HepG2 (cell line): Measurements from ENCODE around the gene PKMYT1. TPM values are rescaled to one million over a fixed set of nuclear protein-coding genes. Genes with fewer than 3 reads are reported as not detected.

Experiments used
- CBX1 ChIP-seq: IDR thresholded peaks from one replicate; pipeline ENCODE4 v1.6.1; 2016; ENCODE audit warnings: antibody characterized with exemption, low read depth
- CREB3 ChIP-seq: sonication (generic); formaldehyde crosslinking; IDR thresholded peaks from 2 replicates; pipeline ENCODE4 v1.5.0; 2020; ENCODE audit warnings: missing genetic modification reagents
- ERF ChIP-seq: IDR thresholded peaks from 2 replicates; pipeline ENCODE4 v1.6.1; 2018; ENCODE audit warnings: missing biosample characterization, missing genetic modification reagents
- FIP1L1 ChIP-seq: fragments of 200-400 bp; formaldehyde crosslinking; IDR thresholded peaks from 2 replicates; pipeline ENCODE4 v1.6.1; 2018; ENCODE audit warnings: low read depth, mild to moderate bottlenecking, low read length, moderate library complexity, borderline replicate concordance; ENCODE audit not compliant: insufficient read depth
- FOXJ3 ChIP-seq: sonication (generic); formaldehyde crosslinking; IDR thresholded peaks from 2 replicates; pipeline ENCODE4 v1.4.0; 2020; ENCODE audit warnings: missing genetic modification reagents, mild to moderate bottlenecking, borderline replicate concordance
- GABPB1 ChIP-seq: IDR thresholded peaks from 2 replicates; pipeline ENCODE4 v1.6.1; 2016; ENCODE audit warnings: mild to moderate bottlenecking, missing genetic modification reagents, moderate library complexity, missing compliant biosample characterization
- GMEB1 ChIP-seq: sonication (generic); formaldehyde crosslinking; IDR thresholded peaks from 2 replicates; pipeline ENCODE4 v1.5.1; 2020; ENCODE audit warnings: missing genetic modification reagents, mild to moderate bottlenecking, borderline replicate concordance
- HHEX ChIP-seq: IDR thresholded peaks from 2 replicates; pipeline ENCODE4 v1.6.1; 2016; ENCODE audit warnings: control low read depth
- KDM5B ChIP-seq: sonication (generic); formaldehyde crosslinking; IDR thresholded peaks from 2 replicates; pipeline ENCODE4 v1.4.0; 2020; ENCODE audit warnings: missing genetic modification reagents, mild to moderate bottlenecking, borderline replicate concordance
- KMT2B ChIP-seq: IDR thresholded peaks from 2 replicates; pipeline ENCODE4 v1.6.1; 2016; ENCODE audit warnings: missing genetic modification reagents, missing compliant biosample characterization
- NFYB ChIP-seq: sonication (generic); formaldehyde crosslinking; IDR thresholded peaks from 2 replicates; pipeline ENCODE4 v1.4.0; 2020; ENCODE audit warnings: missing genetic modification reagents
- RORA ChIP-seq: sonication (generic); formaldehyde crosslinking; IDR thresholded peaks from 2 replicates; pipeline ENCODE4 v1.5.0; 2020; ENCODE audit warnings: mild to moderate bottlenecking, missing genetic modification reagents, moderate library complexity
- SETDB1 ChIP-seq: sonication (generic); formaldehyde crosslinking; IDR thresholded peaks from 2 replicates; pipeline ENCODE4 v1.5.1; 2020; ENCODE audit warnings: missing genetic modification reagents, mild to moderate bottlenecking, borderline replicate concordance
- SKI ChIP-seq: fragments of 450-650 bp; IDR thresholded peaks from one replicate; pipeline ENCODE4 v1.6.1; 2018; ENCODE audit warnings: mild to moderate bottlenecking; ENCODE audit not compliant: partially characterized antibody
- SMC3 ChIP-seq: IDR thresholded peaks from 2 replicates; pipeline ENCODE4 v1.6.1; 2011; ENCODE audit warnings: low read length, improper control_type of control experiment
- SPEN ChIP-seq: sonication (generic); formaldehyde crosslinking; IDR thresholded peaks from 2 replicates; pipeline ENCODE4 v1.5.1; 2020; ENCODE audit warnings: low read depth, mild to moderate bottlenecking, missing genetic modification reagents
- TBX2 ChIP-seq: sonication (generic); formaldehyde crosslinking; IDR thresholded peaks from 2 replicates; pipeline ENCODE4 v1.5.0; 2020; ENCODE audit warnings: missing genetic modification reagents, mild to moderate bottlenecking, borderline replicate concordance
- ZBTB38 ChIP-seq: sonication (generic); formaldehyde crosslinking; IDR thresholded peaks from 2 replicates; pipeline ENCODE4 v1.5.1; 2020; ENCODE audit warnings: mild to moderate bottlenecking, missing genetic modification reagents
- ZBTB42 ChIP-seq: sonication (generic); formaldehyde crosslinking; IDR thresholded peaks from 2 replicates; pipeline ENCODE4 v1.5.0; 2020; ENCODE audit warnings: mild to moderate bottlenecking, missing genetic modification reagents
- ZFP82 ChIP-seq: sonication (generic); formaldehyde crosslinking; IDR thresholded peaks from 2 replicates; pipeline ENCODE4 v1.5.1; 2020; ENCODE audit warnings: mild to moderate bottlenecking, missing genetic modification reagents, borderline replicate concordance
- ZKSCAN5 ChIP-seq: sonication (generic); formaldehyde crosslinking; IDR thresholded peaks from 2 replicates; pipeline ENCODE4 v1.5.1; 2020; ENCODE audit warnings: mild to moderate bottlenecking, missing genetic modification reagents
- ZKSCAN8 ChIP-seq: IDR thresholded peaks from 2 replicates; pipeline ENCODE4 v1.6.1; 2016; ENCODE audit warnings: borderline replicate concordance, missing genetic modification reagents, missing compliant biosample characterization
- ZMYM4 ChIP-seq: sonication (generic); formaldehyde crosslinking; IDR thresholded peaks from 2 replicates; pipeline ENCODE4 v1.8.1; 2023; ENCODE audit warnings: mild to moderate bottlenecking, missing genetic modification reagents
- ZNF124 ChIP-seq: sonication (generic); formaldehyde crosslinking; IDR thresholded peaks from 2 replicates; pipeline ENCODE4 v1.4.0; 2020; ENCODE audit warnings: missing genetic modification reagents
- ZNF232 ChIP-seq: sonication (generic); formaldehyde crosslinking; IDR thresholded peaks from 2 replicates; pipeline ENCODE4 v1.4.0; 2020; ENCODE audit warnings: missing genetic modification reagents, borderline replicate concordance
- ZNF274 ChIP-seq: sonication (generic); formaldehyde crosslinking; IDR thresholded peaks from 2 replicates; pipeline ENCODE4 v1.5.1; 2020; ENCODE audit warnings: mild to moderate bottlenecking, missing genetic modification reagents
- ZNF644 ChIP-seq: IDR thresholded peaks from 2 replicates; pipeline ENCODE4 v1.6.1; 2016; ENCODE audit warnings: low read depth
- ZSCAN30 ChIP-seq: sonication (generic); formaldehyde crosslinking; IDR thresholded peaks from 2 replicates; pipeline ENCODE4 v1.5.0; 2020; ENCODE audit warnings: mild to moderate bottlenecking, missing genetic modification reagents
- polyA plus RNA-seq, 8 experiments: library from polyadenylated mRNA; depleted of rRNA in 3 of 8; stranded (reverse) in 7 of 8; unstranded in 1 of 8; fragments of >200 nt; fragmentation: Illumina TruSeq in 4 of 8; extraction: Trizol in 4 of 8; gene quantifications; 2 replicates each; pipeline versions ENCODE4 v1.2.1 to v1.2.3, GENCODE V29; 2011 to 2016; ENCODE audit warnings: low read depth in 4 of 8, missing spikeins in 1 of 8, mixed read lengths in 1 of 8; ENCODE audit not compliant: insufficient read depth in 1 of 8
- total RNA-seq, 5 experiments: library from RNA; depleted of rRNA; stranded (reverse); fragments of >200 nt; fragmentation: Illumina TruSeq; extraction: Trizol; gene quantifications; 2 replicates each; pipeline ENCODE4 v1.2.3, GENCODE V29; 2016; ENCODE audit warnings: low read depth in 1 of 5
- TF ChIP-seq, protein P1 (sequence below): sonication (generic); IDR thresholded peaks from 2 replicates; pipeline ENCODE4 v1.6.1; 2016; ENCODE audit warnings: low read depth, borderline replicate concordance

Gene PKMYT1
- total and polyA plus RNA-seq, 2 of the 13 experiments (the other 11 are each of a cell fraction or from before 2014, with no cell fraction given): 7.0 to 27.8 TPM

GRCh38 chr16:3003582-3004270, 23.5 kb upstream of the PKMYT1 start (continued):
- TF ChIP-seq CBX1: no peak
- peak; percentile 58 for TF ChIP-seq SPEN (CRISPR knock-in tag)
- TF ChIP-seq HHEX (CRISPR knock-in tag): no peak
- TF ChIP-seq KMT2B (CRISPR knock-in tag): peak; percentile 53; the same call in 1 of the 2 replicates
- TF ChIP-seq NFYB (CRISPR knock-in tag): peak; percentile 99
- peak; percentile 3; the same call in 1 of the 2 replicates for TF ChIP-seq SMC3
- TF ChIP-seq SKI: peak; percentile 43
- no peak for TF ChIP-seq ZNF644 (CRISPR knock-in tag)
- TF ChIP-seq ZBTB38 (CRISPR knock-in tag): peak; percentile 75; the same call in 1 of the 2 replicates
- peak; percentile 43; the same call in 1 of the 2 replicates for TF ChIP-seq ZNF232 (CRISPR knock-in tag)
- peak; percentile 47; the same call in 1 of the 2 replicates for TF ChIP-seq KDM5B
- TF ChIP-seq ZNF124 (CRISPR knock-in tag): peak; percentile 83; the same call in 1 of the 2 replicates
- TF ChIP-seq FOXJ3 (CRISPR knock-in tag): no peak
- TF ChIP-seq FIP1L1: no peak
- peak; percentile 72; the same call in 1 of the 2 replicates for TF ChIP-seq GMEB1 (CRISPR knock-in tag)
- no peak for TF ChIP-seq RORA (CRISPR knock-in tag)
- TF ChIP-seq ZFP82 (CRISPR knock-in tag): no peak
- no peak for TF ChIP-seq ZSCAN30
- peak; percentile 86 for TF ChIP-seq ERF (CRISPR knock-in tag)
- peak; percentile 81 for TF ChIP-seq GABPB1 (CRISPR knock-in tag)
- TF ChIP-seq ZKSCAN5 (CRISPR knock-in tag): no peak
- TF ChIP-seq SETDB1 (CRISPR knock-in tag): no peak
- 0 out of 2 replicates have a peak, but pooled peaks have one; percentile 41 for TF ChIP-seq CREB3 (CRISPR knock-in tag)
- peak; percentile 71 for TF ChIP-seq TBX2
- TF ChIP-seq, protein P1, sequence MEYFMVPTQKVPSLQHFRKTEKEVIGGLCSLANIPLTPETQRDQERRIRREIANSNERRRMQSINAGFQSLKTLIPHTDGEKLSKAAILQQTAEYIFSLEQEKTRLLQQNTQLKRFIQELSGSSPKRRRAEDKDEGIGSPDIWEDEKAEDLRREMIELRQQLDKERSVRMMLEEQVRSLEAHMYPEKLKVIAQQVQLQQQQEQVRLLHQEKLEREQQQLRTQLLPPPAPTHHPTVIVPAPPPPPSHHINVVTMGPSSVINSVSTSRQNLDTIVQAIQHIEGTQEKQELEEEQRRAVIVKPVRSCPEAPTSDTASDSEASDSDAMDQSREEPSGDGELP: peak; percentile 92
- 0 out of 2 replicates have a peak, but pooled peaks have one; percentile 40 for TF ChIP-seq ZMYM4 (CRISPR knock-in tag)
- TF ChIP-seq ZBTB42 (CRISPR knock-in tag): 0 out of 2 replicates have a peak, but pooled peaks have one; percentile 39
- TF ChIP-seq ZKSCAN8 (CRISPR knock-in tag): peak; percentile 27; the same call in 1 of the 2 replicates
- TF ChIP-seq ZNF274 (CRISPR knock-in tag): 0 out of 2 replicates have a peak, but pooled peaks have one; percentile 22
